NCI-H2196 (cell line): Measurements from ENCODE around the gene SLC22A12.

Experiments used
- DNase-seq: peaks from one replicate; lab custom pipeline; 2025; ENCODE audit not compliant: unreplicated experiment; lab: John Stamatoyannopoulos, UW

SLC22A12 gene

GRCh38 chr11:64620381-64620971 is 29.5 kb downstream of the SLC22A12 start:
- peak; percentile 64 for DNase-seq

- no peak for DNase-seq
Observed at GRCh38 chr11:64621283-64622019, 30.4 kb downstream of the SLC22A12 start.

- no peak for DNase-seq
Observed at GRCh38 chr11:64622681-64623080, 31.7 kb downstream of the SLC22A12 start.

- no peak for DNase-seq
Observed at GRCh38 chr11:64624883-64625481, 34.0 kb downstream of the SLC22A12 start.

GRCh38 chr11:64626637-64627036 is 35.6 kb downstream of the SLC22A12 start:
- no peak for DNase-seq

- DNase-seq, result no peak
Observed at GRCh38 chr11:64627371-64627770, 36.4 kb downstream of the SLC22A12 start.

GRCh38 chr11:64628596-64628995 is 37.6 kb downstream of the SLC22A12 start:
- no peak for DNase-seq

GRCh38 chr11:64629103-64629502 is 38.1 kb downstream of the SLC22A12 start:
- DNase-seq, result no peak

GRCh38 chr11:64629796-64630562 is 39.0 kb downstream of the SLC22A12 start:
- no peak for DNase-seq

GRCh38 chr11:64631675-64632074 is 40.7 kb downstream of the SLC22A12 start:
- no peak for DNase-seq

- DNase-seq, result no peak
Observed at GRCh38 chr11:64632237-64632636, 41.2 kb downstream of the SLC22A12 start.

- no peak for DNase-seq
Observed at GRCh38 chr11:64632654-64633053, 41.6 kb downstream of the SLC22A12 start.

- no peak for DNase-seq
Observed at GRCh38 chr11:64633555-64634159, 42.6 kb downstream of the SLC22A12 start.

- no peak for DNase-seq
Observed at GRCh38 chr11:64637334-64638017, 46.5 kb downstream of the SLC22A12 start.

- DNase-seq, result no peak
Observed at GRCh38 chr11:64638018-64638665, 47.1 kb downstream of the SLC22A12 start.

- no peak for DNase-seq
Observed at GRCh38 chr11:64638829-64639228, 47.8 kb downstream of the SLC22A12 start.

GRCh38 chr11:64639885-64640284 is 48.9 kb downstream of the SLC22A12 start:
- DNase-seq, result no peak

- no peak for DNase-seq
Observed at GRCh38 chr11:64641596-64642417, 50.8 kb downstream of the SLC22A12 start.

- no peak for DNase-seq
Observed at GRCh38 chr11:64642418-64642735, 51.4 kb downstream of the SLC22A12 start.
